OCI-LY3 (cell line): ENCODE results near the gene CALU.

Source experiments
- CTCF ChIP-seq: fragments of 200-600, 300-600 bp; sonication (generic); IDR thresholded peaks from 2 replicates; pipeline ENCODE4 v1.5.1; 2014; ENCODE audit warnings: antibody characterized with exemption, low read length, low read depth
- EZH2phosphoT487 ChIP-seq: fragments of 200-600 bp; shearing (Covaris generic); IDR thresholded peaks from 2 replicates; pipeline ENCODE4 v1.6.1; 2018; ENCODE audit warnings: antibody characterized with exemption, mixed run types, low read depth

DNA sequence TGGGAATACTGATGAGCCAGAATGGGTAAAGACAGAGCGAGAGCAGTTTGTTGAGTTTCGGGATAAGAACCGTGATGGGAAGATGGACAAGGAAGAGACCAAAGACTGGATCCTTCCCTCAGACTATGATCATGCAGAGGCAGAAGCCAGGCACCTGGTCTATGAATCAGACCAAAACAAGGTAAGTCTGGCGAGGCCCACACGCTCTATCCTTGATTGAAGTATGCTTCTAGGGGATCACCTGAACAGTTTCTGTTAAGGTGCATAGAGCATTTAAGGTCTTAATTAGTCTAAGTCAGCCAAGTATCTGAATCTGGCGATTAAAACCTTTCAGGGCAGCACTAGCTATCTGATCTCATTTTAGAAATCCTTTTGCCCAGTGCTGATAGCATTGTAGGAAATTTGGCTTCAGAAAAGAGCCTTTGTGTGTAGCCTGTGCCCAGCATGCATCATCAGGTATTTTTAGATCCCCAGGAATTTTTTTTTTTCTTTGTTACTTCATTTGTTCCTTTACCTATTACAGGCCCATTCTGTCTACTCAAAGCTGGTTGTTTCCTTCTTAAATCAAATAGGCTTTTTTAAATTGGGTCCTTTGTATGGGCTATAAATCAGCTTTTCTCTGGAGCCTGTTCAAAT lies 28.4 kb downstream of the CALU start:
- TF ChIP-seq CTCF (no peak), EZH2phosphoT487 (no peak)
